T-helper 17 cell (primary cell): ENCODE measurements around the gene ALDH1L2. TPM values are rescaled to one million over a fixed set of nuclear protein-coding genes. Genes with fewer than 3 reads are reported as not detected.
"Not testable (repeated sequence)": the region's sequence is repeated elsewhere in the genome, so short reads cannot be mapped to it uniquely, and the experiment has no call there.

Experiments used
- ATAC-seq: fragments of 150-1000 bp; cut with Tn5 transposase; 2 replicates; pipeline ENCODE4 v1.10.0; 2021; ENCODE audit warnings: mild to moderate bottlenecking, moderate library complexity
- DNase-seq, 3 donors: peaks; one replicate each; pipeline versions ENCODE4 v3.0.0 to v3.0.0-alpha.2; 2020 to 2021
- H3K9me3 ChIP-seq: one replicate; pipeline ENCODE4 v1.7.0; 2013; ENCODE audit warnings: low read length, mild to moderate bottlenecking; ENCODE audit not compliant: control insufficient read depth, poor library complexity, severe bottlenecking
- H3K27ac Mint-ChIP-seq: one replicate; pipeline ENCODE4 v1.8.0; 2022; ENCODE audit warnings: mild to moderate bottlenecking, moderate library complexity, mixed read lengths
- H3K27me3 Mint-ChIP-seq: one replicate; pipeline ENCODE4 v1.8.0; 2022; ENCODE audit warnings: mixed read lengths
- H3K36me3 Mint-ChIP-seq: one replicate; pipeline ENCODE4 v1.8.0; 2022; ENCODE audit warnings: low read depth, mixed read lengths
- H3K4me1 Mint-ChIP-seq: one replicate; pipeline ENCODE4 v1.8.0; 2022; ENCODE audit warnings: mild to moderate bottlenecking, mixed read lengths
- H3K4me3 Mint-ChIP-seq: one replicate; pipeline ENCODE4 v1.8.0; 2022; ENCODE audit warnings: mild to moderate bottlenecking, moderate library complexity, mixed read lengths
- total RNA-seq, 4 donors: library from RNA in 2 of 4; stranded (reverse) in 2 of 4; gene quantifications; one replicate each; pipeline ENCODE4 v1.2.3 and lab custom pipeline; 2022 to 2026

Gene ALDH1L2
- total RNA-seq, 2 donors from 2014 or later, result 0.20 TPM; not detected in 1

DNA sequence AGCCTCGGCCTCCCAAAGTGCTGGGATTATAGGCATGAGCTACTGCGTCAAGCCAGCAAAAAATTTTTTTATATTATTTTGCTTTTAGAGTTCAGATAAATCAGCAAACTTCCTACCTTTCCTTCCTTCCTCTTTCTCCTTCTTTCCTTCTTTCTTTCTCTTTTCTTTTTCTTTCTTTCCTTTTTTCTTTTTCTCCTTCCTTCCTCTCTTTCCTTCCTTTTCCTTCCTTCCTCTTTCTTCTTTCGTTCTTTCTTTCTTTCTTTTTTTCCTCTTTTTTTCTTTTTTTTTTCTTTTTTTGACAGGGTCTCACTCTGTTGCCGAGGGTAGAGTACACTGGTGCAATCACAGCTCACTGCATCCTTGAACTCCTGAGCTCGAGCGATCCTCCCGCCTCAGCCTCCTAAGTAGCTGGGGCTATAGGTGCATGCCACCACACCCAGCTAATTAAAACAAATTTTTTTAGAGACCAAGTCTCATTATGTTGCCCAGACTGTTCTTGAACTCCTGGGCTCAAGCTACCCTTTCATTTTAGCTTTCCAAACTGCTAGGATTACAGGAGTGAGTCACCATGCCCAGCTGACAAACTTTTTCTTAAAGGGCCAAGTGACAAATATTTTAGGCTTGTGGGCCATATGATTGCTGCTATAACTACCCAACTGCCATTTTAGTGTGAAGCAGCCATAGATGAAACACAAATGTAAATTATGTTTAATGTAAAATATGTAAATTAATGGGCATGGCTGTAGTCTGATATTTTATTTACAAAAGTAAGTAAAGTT is 16.1 kb upstream of the ALDH1L2 start:
- Mint-ChIP-seq H3K27me3 (peaks cover 52% of the 10 kb centered on the region), H3K4me1 (peaks cover 2% of the 10 kb centered on the region)
- ATAC-seq, result no peak

DNA sequence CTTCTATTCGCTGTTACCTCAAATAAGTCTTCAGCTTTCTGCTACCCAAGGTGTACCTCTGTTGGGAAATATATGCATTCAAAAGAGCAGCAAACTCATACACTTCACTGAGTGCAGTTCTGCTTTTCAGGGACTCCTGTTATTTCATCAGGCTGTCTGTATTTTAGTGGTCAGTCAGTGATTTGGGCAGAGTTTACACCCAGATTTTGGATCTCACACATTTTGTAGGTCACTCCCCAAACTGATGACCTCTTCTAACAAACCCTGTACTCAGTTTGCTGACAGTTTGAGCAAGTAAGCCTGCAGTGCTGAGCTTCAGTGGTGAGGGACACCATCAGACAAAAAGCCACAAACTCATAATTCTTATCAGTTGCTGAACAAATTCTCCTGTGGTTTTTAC is 15.1 kb upstream of the ALDH1L2 start:
- H3K36me3 Mint-ChIP-seq, result peaks cover 4% of the 10 kb centered on the region
- peaks cover 2% of the 10 kb centered on the region for H3K4me1 Mint-ChIP-seq
- no peaks in the 10 kb centered on the region for H3K9me3 ChIP-seq
- ATAC-seq, result no peak
- no peak for DNase-seq
- H3K4me3 Mint-ChIP-seq, result no peak overlapping the region
- H3K27ac Mint-ChIP-seq, result no peak overlapping the region
- H3K27me3 Mint-ChIP-seq, result peaks cover 52% of the 10 kb centered on the region

More for the DNA sequence above, 16.1 kb upstream of the ALDH1L2 start:
- Mint-ChIP-seq H3K4me3 (no peak overlapping the region), H3K36me3 (peaks cover 4% of the 10 kb centered on the region), H3K27ac (no peak overlapping the region)
- no peak for DNase-seq
- H3K9me3 ChIP-seq, result no peaks in the 10 kb centered on the region

DNA sequence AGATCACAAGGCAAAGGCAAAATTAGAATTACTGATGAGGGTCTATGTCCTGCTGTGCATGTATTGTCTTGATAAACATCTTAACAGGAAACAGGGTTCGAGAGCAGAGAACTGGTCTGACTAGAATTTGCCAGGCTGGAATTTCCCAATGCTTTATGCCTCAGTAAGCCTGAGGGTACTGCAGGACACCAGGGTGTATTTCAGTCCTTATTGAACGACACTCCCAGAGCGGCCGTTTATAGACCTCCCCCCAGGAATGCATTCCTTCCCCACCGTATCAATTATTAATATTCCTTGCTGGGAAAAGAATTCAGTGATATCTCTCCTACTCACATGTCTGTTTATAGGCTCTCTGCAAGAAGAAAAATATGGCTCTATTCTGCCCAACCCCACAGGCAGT is 11.1 kb upstream of the ALDH1L2 start:
- H3K9me3 ChIP-seq, H3K27ac Mint-ChIP-seq, H3K36me3 Mint-ChIP-seq, DNase-seq, ATAC-seq, H3K4me1 Mint-ChIP-seq, H3K4me3 Mint-ChIP-seq: not testable (repeated sequence)
- H3K27me3 Mint-ChIP-seq, result peaks cover 38% of the 10 kb centered on the region

DNA sequence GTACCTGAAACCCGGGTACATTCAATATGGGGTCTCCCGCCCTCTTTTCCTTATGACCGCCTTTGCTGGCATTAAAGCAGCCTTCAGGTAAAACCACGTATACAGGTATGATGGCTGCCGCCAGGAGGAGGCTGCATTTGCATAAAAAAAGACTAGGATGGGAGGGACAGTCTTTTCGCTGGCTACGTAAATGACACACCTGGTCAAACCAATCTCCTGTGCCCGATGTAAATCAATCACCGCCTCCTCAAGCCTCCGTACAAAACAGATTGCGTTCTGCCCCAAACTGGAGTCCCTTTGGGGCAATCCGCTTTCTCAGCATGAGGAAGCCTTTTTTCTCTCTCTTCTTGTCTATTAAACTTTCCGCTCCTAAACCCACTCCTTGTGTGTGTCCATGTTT is 8.1 kb upstream of the ALDH1L2 start:
- H3K36me3 Mint-ChIP-seq, result no peaks in the 10 kb centered on the region
- no peak for DNase-seq
- H3K27me3 Mint-ChIP-seq, result peaks cover 18% of the 10 kb centered on the region
- H3K4me3 Mint-ChIP-seq, result no peak overlapping the region
- ATAC-seq, result no peak
- peaks cover 4% of the 10 kb centered on the region for H3K4me1 Mint-ChIP-seq
- no peak overlapping the region for H3K27ac Mint-ChIP-seq
- no peaks in the 10 kb centered on the region for H3K9me3 ChIP-seq

DNA sequence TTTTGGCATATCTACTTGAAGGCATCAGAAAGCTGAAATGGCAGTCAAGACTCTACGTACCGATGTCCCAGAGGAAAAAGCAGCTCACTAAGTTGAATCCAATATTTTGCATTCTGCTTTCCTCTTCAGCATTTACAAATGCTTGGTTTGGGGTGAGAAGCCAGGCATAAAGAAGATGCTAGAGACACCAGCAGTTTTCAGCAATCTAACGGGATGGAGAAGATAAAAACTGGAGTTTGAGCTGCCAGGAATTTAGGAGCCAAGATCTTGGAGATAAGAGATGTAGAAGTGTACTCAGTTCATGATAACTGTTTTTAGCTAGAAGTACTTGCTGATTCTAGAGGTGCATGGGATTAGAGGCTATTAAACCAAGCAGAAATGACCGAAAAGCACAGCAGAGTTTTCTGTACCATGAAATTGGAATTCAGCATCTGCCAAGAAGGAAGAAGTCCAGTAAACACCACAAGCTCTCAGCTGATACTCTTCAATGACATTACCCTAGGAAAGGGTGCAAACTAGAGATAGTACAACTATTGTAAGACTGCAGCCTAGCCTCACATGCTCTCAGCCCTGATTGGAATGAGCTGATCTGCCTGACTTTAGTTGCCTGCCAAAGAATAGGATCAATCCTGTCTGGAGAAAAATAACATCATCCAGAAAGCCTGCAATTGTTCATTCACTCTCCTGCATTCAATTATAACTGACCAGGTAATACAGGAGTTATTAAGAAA is 7.4 kb upstream of the ALDH1L2 start:
- no peak for ATAC-seq
- H3K36me3 Mint-ChIP-seq, result no peaks in the 10 kb centered on the region
- no peak for DNase-seq
- H3K9me3 ChIP-seq, result no peaks in the 10 kb centered on the region
- H3K27ac Mint-ChIP-seq, result no peak overlapping the region
- H3K27me3 Mint-ChIP-seq, result peaks cover 18% of the 10 kb centered on the region
- H3K4me3 Mint-ChIP-seq, result no peak overlapping the region
- H3K4me1 Mint-ChIP-seq, result peaks cover 4% of the 10 kb centered on the region

DNA sequence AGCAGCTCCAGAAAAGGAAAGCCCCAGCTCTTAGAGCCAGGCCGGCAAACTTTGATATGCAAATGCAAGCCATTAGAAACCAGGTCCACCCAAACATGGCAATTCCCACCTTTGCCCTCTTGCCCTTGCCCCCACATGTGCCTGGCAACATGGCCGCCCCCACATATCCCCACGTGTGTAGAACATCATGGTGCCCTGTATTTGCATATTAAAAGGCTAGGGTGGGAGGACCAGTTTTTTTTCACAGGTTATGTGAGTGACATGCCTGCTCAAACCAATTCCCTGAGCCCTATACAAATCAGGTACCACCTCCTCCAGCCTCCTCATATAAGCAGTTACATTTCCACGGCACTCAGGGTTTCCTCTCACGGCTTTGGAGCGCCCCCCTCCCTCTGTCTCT is 6.1 kb upstream of the ALDH1L2 start:
- Mint-ChIP-seq H3K4me1 (peaks cover 4% of the 10 kb centered on the region), H3K27me3 (peaks cover 18% of the 10 kb centered on the region), H3K27ac (no peak overlapping the region), H3K4me3 (no peak overlapping the region), H3K36me3 (no peaks in the 10 kb centered on the region)
- ATAC-seq (no peak), DNase-seq (no peak)
- H3K9me3 ChIP-seq, result no peaks in the 10 kb centered on the region

DNA sequence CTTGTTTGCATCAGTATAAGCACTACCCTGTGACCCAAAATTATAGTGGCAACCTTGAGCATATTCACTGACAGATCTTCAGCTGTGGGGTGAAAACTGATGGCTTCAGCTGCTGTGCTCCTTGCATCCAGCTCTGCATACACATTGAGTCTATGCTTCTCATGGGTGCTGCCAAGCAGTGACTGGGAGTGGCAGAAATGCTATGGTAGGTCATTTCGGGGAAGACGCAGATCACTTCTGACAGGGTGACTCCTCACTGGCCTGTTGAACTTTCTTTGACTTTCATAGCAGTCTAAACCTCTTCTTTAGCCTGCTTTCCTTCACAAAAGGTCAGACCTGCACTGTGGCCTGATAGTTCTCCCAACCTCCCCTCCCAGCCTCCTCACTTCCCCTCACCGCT is 5.6 kb upstream of the ALDH1L2 start:
- H3K4me3 Mint-ChIP-seq, result no peak overlapping the region
- peaks cover 4% of the 10 kb centered on the region for H3K4me1 Mint-ChIP-seq
- H3K27ac Mint-ChIP-seq, result no peak overlapping the region
- H3K36me3 Mint-ChIP-seq, result no peaks in the 10 kb centered on the region
- DNase-seq, result no peak
- ATAC-seq, result no peak
- peaks cover 18% of the 10 kb centered on the region for H3K27me3 Mint-ChIP-seq
- H3K9me3 ChIP-seq, result no peaks in the 10 kb centered on the region

DNA sequence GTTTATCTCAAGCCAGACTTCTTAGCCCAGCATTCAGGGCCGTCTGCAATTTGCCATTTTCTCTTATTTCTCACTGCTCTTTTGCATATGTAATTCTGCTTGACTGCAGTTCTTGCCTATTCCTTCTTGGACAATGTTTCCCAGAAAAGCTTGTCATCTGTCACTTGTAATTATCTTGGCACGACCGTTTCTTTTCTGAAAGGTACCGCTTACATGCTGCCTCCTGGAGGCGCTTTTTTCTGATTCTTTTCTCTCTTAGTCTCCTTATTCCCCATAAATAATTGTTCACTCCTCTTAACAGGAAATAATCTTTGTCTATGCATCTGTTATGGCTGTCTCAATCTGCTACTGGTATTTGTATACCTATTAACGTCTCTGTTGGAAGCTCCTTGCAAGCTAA is 1.2 kb upstream of the ALDH1L2 start:
- H3K27me3 Mint-ChIP-seq, result peaks cover 27% of the 10 kb centered on the region
- H3K9me3 ChIP-seq, result no peaks in the 10 kb centered on the region
- H3K4me1 Mint-ChIP-seq, result peaks cover 9% of the 10 kb centered on the region
- no peak overlapping the region for H3K27ac Mint-ChIP-seq
- no peak overlapping the region for H3K4me3 Mint-ChIP-seq
- ATAC-seq (no peak), DNase-seq (no peak)
- peaks cover 2% of the 10 kb centered on the region for H3K36me3 Mint-ChIP-seq

DNA sequence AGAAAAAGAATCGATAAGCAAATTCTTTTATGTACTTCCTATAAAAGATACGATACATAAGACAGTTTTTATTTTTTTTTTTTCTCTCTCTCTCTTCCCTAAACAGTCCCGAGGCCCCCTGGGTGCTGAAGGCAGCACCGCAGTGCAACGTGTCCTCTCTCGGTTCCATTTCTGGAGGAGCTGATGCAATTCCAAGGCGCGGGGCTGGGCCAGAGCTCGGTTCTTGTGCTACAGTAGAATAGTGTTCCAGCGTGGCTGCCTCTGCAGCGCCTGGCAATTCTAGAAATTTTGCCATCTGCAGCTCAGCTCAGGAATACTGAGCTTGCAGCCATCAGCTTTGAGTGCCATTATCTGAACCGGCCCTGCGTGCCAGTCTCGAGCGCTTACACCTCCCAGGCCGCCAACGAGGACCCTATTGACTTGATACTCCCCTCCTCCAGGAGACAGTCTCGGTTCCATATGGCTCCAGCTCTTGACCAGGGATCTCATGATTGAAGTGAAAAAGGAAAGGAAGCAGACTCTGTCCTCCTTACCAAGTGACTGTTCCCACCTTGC is 630 bp downstream of the ALDH1L2 start:
- H3K27ac Mint-ChIP-seq, result no peak overlapping the region
- ATAC-seq (no peak), DNase-seq (no peak)
- H3K27me3 Mint-ChIP-seq, result peaks cover 32% of the 10 kb centered on the region
- H3K9me3 ChIP-seq, result no peaks in the 10 kb centered on the region
- H3K4me1 Mint-ChIP-seq, result peaks cover 9% of the 10 kb centered on the region
- H3K36me3 Mint-ChIP-seq, result peaks cover 2% of the 10 kb centered on the region
- H3K4me3 Mint-ChIP-seq, result peak overlapping the region; percentile 83

DNA sequence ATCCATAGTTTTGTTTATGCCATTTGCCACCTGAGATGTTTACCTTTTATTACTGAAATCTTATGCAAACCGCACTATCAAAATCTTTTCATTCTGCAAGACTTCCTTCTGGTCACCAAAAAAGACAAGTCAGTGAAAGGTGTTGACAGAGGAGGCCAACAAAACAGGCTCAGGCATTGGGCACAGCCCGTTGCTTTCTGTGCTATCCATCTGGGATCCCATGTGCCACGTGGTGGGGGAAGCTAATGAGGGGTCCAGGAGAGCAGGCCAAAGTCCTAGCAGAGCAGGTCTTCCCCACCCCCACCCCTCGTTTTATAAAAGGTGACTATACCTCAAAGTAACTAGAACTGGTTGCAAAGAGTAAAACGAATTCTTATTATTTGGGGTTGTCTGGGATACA is 1.2 kb downstream of the ALDH1L2 start:
- no peak for ATAC-seq
- H3K4me1 Mint-ChIP-seq, result peaks cover 9% of the 10 kb centered on the region
- H3K27me3 Mint-ChIP-seq, result peaks cover 37% of the 10 kb centered on the region
- no peaks in the 10 kb centered on the region for H3K9me3 ChIP-seq
- H3K36me3 Mint-ChIP-seq, result peaks cover 2% of the 10 kb centered on the region
- H3K27ac Mint-ChIP-seq, result no peak overlapping the region
- DNase-seq, result no peak
- H3K4me3 Mint-ChIP-seq, result peak overlapping the region; percentile 43

DNA sequence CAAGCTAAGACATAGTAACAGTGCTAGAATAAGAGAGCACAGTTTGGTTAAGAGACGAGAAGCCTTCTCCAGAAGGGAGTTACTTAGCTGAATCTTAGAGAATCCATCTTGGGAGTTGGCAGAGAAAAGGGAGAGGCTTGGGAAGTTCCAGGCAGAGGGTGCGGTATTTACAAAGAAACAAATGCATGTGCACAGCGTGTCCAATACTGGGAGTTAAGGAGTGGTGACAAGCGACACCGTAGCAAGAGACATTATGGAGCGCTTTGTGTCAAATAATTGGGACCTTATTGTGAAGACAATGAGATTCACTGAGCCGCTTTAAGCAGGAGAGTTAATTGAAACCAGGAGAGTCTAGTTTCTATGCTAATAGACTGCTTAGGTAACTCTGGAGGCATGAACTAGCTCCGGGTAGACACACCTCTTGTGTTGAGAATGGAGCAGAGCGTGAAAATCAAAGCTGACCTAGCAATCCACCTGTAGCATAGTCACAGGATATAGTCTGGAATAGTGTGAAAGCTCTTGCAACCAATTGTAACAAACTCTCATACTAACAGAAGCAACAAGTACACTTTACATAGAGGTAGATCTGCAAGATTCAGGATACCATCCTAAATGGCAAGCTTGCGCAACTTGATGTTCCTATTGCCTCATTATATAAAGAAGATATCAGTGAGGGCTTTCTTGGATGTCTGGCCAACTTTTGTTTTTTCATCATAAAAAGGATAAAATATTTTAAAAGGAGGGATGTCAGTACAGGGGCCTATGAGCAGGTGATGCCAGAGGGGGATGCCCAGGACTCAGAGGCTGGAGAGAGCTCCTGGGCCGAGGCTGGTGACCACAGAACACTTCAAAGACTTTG is 5.3 kb downstream of the ALDH1L2 start:
- Mint-ChIP-seq H3K4me3 (no peak overlapping the region), H3K27me3 (peaks cover 38% of the 10 kb centered on the region), H3K27ac (no peak overlapping the region), H3K4me1 (peaks cover 7% of the 10 kb centered on the region), H3K36me3 (peaks cover 2% of the 10 kb centered on the region)
- DNase-seq (no peak), ATAC-seq (no peak)
- H3K9me3 ChIP-seq, result no peaks in the 10 kb centered on the region

DNA sequence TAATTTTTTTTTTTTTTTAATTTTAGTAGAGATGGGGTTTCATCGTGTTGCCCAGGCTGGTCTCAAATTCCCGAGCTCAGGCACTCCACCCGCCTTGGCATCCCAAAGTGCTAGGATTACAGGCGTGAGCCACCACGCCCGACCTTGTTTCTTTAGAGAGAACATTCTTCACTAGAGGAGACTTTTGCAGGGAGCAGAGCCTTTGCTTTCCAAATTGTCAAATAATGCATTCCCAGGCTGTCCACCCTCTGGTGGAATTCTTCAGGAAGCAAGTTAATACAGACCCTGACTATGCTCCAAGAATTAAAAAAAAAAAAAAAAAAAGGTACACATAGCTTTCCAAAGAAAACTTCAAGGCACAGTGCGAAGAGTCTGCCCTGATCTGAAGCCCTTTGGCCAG is 6.8 kb downstream of the ALDH1L2 start:
- no peak overlapping the region for H3K4me3 Mint-ChIP-seq

DNA sequence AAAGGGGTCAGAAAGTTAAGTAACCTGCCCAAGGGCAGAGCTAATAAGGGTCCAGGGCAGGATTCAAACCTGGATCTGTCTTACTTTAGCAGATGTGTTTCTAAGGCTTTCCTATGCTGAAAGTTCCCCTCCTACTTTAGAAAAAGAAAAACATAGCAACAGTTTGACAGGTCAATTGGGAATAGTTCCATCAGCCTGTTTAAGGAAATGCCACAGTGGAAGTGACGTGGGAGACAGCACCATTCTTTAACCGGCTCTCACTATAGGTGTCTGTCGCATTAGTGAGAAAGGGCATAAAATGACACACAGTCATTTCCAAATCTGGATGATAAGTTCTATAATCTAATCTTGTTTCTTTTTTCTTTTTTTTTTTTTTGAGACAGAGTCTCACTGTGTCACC is 7.3 kb downstream of the ALDH1L2 start:
- no peaks in the 10 kb centered on the region for H3K9me3 ChIP-seq
- Mint-ChIP-seq H3K36me3 (no peaks in the 10 kb centered on the region), H3K4me1 (no peaks in the 10 kb centered on the region), H3K27ac (no peak overlapping the region), H3K4me3 (no peak overlapping the region), H3K27me3 (peaks cover 18% of the 10 kb centered on the region)
- DNase-seq, result no peak
- ATAC-seq, result no peak

More for the DNA sequence above, 6.8 kb downstream of the ALDH1L2 start:
- ATAC-seq, result no peak
- Mint-ChIP-seq H3K36me3 (peaks cover 2% of the 10 kb centered on the region), H3K27ac (no peak overlapping the region), H3K4me1 (no peaks in the 10 kb centered on the region), H3K27me3 (peaks cover 23% of the 10 kb centered on the region)
- no peaks in the 10 kb centered on the region for H3K9me3 ChIP-seq
- DNase-seq, result no peak
